Osteoblast (primary cell): ENCODE results near the gene CIITA. TPM values are rescaled to one million over a fixed set of nuclear protein-coding genes. Genes with fewer than 3 reads are reported as not detected.
"Not testable (repeated sequence)": the region's sequence is repeated elsewhere in the genome, so short reads cannot be mapped to it uniquely, and the experiment has no call there.

ENCODE experiments used
- DNase-seq: peaks from one replicate; pipeline ENCODE4 v3.0.0; 2011; ENCODE audit warnings: low spot score, mixed read lengths; ENCODE audit not compliant: insufficient read length; ENCODE audit errors: missing footprints
- H2AFZ ChIP-seq: 2 replicates; pipeline ENCODE4 v1.6.0; 2011; ENCODE audit warnings: mild to moderate bottlenecking, low read length
- H3K27ac ChIP-seq: 2 replicates; pipeline ENCODE4 v1.5.1; 2011; ENCODE audit warnings: mild to moderate bottlenecking, low read depth, low read length, moderate library complexity
- H3K27me3 ChIP-seq: 2 replicates; pipeline ENCODE4 v1.6.0; 2012; ENCODE audit warnings: mild to moderate bottlenecking, control low read depth, inconsistent platforms, low read length, moderate library complexity; ENCODE audit not compliant: insufficient read depth
- H3K36me3 ChIP-seq: 2 replicates; pipeline ENCODE4 v1.5.1; 2011; ENCODE audit warnings: mild to moderate bottlenecking, low read length, control low read depth, moderate library complexity; ENCODE audit not compliant: insufficient read depth
- H3K4me1 ChIP-seq: 2 replicates; pipeline ENCODE4 v1.5.1; 2011; ENCODE audit warnings: mild to moderate bottlenecking, low read length, control low read depth, moderate library complexity; ENCODE audit not compliant: insufficient read depth
- H3K4me2 ChIP-seq: 2 replicates; pipeline ENCODE4 v1.6.0; 2011; ENCODE audit warnings: mild to moderate bottlenecking, low read length; ENCODE audit not compliant: insufficient read depth
- H3K4me3 ChIP-seq: fragments of 200-600 bp; sonication (generic); 3 replicates; pipeline ENCODE4 v1.5.1; 2012; ENCODE audit warnings: mild to moderate bottlenecking, low read length, inconsistent platforms; ENCODE audit not compliant: insufficient read depth
- H3K79me2 ChIP-seq: 2 replicates; pipeline ENCODE4 v1.6.0; 2012; ENCODE audit warnings: mild to moderate bottlenecking, low read length, control low read depth, inconsistent platforms; ENCODE audit not compliant: insufficient read depth
- H3K9me3 ChIP-seq: 2 replicates; pipeline ENCODE4 v1.5.1; 2011; ENCODE audit warnings: low read depth, low read length, control low read depth
- H4K20me1 ChIP-seq: 2 replicates; pipeline ENCODE4 v1.6.0; 2012; ENCODE audit warnings: mild to moderate bottlenecking, low read length, control low read depth; ENCODE audit not compliant: insufficient read depth
- CTCF ChIP-seq: IDR thresholded peaks from 2 replicates; pipeline ENCODE4 v1.5.1; 2011; ENCODE audit warnings: mild to moderate bottlenecking, low read depth, low read length, moderate library complexity; ENCODE audit errors: extremely low read depth
- total RNA-seq: library from RNA; depleted of rRNA; stranded (reverse); fragments of >200 nt; gene quantifications from 2 replicates; pipeline ENCODE4 v1.2.3, GENCODE V29; 2012

The CIITA gene
- total RNA-seq, 1 donor: 2.5 TPM

- H3K4me1 ChIP-seq: peaks cover 3% of the 10 kb centered on the region
- TF ChIP-seq CTCF: no peak
- no peak overlapping the region for H2AFZ ChIP-seq
- H3K36me3 ChIP-seq: peaks cover 33% of the 10 kb centered on the region
- no peaks in the 10 kb centered on the region for H3K9me3 ChIP-seq
- no peaks in the 10 kb centered on the region for H3K27me3 ChIP-seq
- H3K4me3 ChIP-seq: no peak overlapping the region
- DNase-seq: no peak
- H3K79me2 ChIP-seq: peaks cover 10% of the 10 kb centered on the region
- H3K27ac ChIP-seq: no peak overlapping the region
- no peak overlapping the region for H3K4me2 ChIP-seq
- H4K20me1 ChIP-seq: peaks cover 26% of the 10 kb centered on the region
These were observed 50.6 kb downstream of the CIITA start for GRCh38 chr16:10927497-10928112.

GRCh38 chr16:10929097-10929496 lies 52.1 kb downstream of the CIITA start:
- H3K4me1 ChIP-seq, H3K4me3 ChIP-seq, H3K9me3 ChIP-seq, H3K27ac ChIP-seq, DNase-seq, H3K27me3 ChIP-seq, H2AFZ ChIP-seq, H3K4me2 ChIP-seq: not testable (repeated sequence)
- peaks cover 46% of the 10 kb centered on the region for H3K36me3 ChIP-seq
- H4K20me1 ChIP-seq: peaks cover 40% of the 10 kb centered on the region
- H3K79me2 ChIP-seq: peaks cover 23% of the 10 kb centered on the region

- DNase-seq: no peak
- Histone ChIP-seq H4K20me1 (peaks cover 49% of the 10 kb centered on the region), H3K4me3 (no peak overlapping the region), H3K36me3 (peaks cover 43% of the 10 kb centered on the region), H2AFZ (no peak overlapping the region), H3K4me1 (no peaks in the 10 kb centered on the region), H3K4me2 (no peak overlapping the region), H3K27me3 (no peaks in the 10 kb centered on the region), H3K27ac (no peak overlapping the region), H3K79me2 (peaks cover 33% of the 10 kb centered on the region), H3K9me3 (no peaks in the 10 kb centered on the region)
- TF ChIP-seq CTCF: no peak
These were observed 53.1 kb downstream of the CIITA start for GRCh38 chr16:10929853-10930754.

GRCh38 chr16:10930755-10931093 lies 53.7 kb downstream of the CIITA start:
- peaks cover 36% of the 10 kb centered on the region for H3K36me3 ChIP-seq
- H3K79me2 ChIP-seq: peaks cover 39% of the 10 kb centered on the region
- H3K27ac ChIP-seq: no peak overlapping the region
- H4K20me1 ChIP-seq: peaks cover 55% of the 10 kb centered on the region
- no peaks in the 10 kb centered on the region for H3K4me1 ChIP-seq
- H3K27me3 ChIP-seq: no peaks in the 10 kb centered on the region
- DNase-seq: no peak
- H2AFZ ChIP-seq: no peak overlapping the region
- H3K9me3 ChIP-seq: no peaks in the 10 kb centered on the region
- no peak overlapping the region for H3K4me3 ChIP-seq
- H3K4me2 ChIP-seq: no peak overlapping the region
- TF ChIP-seq CTCF: no peak
